NCI-H2107 treated with DMSO at 0.1 percent for 48 hours (cell line): ENCODE measurements around the gene TOR4A.

Experiments used
- DNase-seq: peaks from one replicate; lab custom pipeline; 2025; ENCODE audit not compliant: unreplicated experiment; lab: John Stamatoyannopoulos, UW

The TOR4A gene

DNA sequence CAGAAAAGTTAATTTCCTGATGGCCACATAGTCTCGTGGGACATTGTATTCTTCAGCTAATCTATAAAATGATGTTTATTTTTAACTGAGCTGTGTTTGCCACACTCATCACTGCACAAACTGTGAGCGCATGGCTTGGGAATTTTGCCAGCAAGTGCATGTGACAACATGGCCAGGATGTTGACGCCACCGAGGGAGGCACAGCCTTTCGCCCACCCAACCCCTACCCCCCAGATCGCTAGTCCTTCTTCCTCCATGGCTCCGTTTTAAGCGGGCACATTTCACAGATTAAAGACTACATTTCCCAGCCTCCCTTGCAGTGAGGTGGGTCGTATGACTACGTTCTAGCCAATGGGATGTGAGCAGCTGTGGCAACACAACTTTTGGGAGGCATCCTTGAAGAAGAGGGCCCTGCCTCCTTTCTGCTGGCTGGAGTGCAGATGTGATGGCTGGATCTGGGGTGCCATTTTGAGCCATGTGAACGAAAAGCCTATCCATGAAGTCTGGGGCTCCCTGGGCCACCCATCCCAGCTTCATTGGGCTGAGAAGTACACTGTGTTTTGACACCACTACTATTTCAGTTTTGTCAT lies 16.7 kb downstream of the TOR4A start:
- DNase-seq, result no peak

DNA sequence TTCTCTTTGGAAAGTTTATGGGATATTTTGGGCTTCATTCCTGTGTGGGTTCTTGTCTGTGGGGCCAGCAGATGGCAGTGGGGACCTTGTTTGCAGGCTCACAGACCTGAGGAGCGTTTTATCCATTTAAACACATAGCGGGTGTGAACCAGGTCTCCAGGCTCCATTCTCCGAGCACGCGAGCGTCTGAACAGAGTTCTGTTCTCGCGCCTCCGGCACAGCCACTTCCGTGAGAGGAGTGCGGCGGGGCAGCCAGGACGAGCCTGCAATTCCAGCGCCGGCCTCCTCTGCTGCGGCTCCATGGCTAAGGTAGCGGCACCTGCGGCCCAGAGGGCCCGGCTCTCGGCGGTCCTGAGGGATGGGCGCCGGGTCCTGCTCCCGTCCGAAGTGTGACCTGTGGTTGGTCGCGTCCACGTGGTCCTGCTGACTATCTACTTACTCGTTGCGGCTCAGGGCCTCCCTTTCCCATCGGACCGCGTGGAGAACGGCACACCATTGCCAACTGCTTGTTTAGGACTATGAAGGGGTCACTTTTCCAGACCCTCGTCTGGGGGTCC lies 17.2 kb downstream of the TOR4A start:
- no peak for DNase-seq

DNA sequence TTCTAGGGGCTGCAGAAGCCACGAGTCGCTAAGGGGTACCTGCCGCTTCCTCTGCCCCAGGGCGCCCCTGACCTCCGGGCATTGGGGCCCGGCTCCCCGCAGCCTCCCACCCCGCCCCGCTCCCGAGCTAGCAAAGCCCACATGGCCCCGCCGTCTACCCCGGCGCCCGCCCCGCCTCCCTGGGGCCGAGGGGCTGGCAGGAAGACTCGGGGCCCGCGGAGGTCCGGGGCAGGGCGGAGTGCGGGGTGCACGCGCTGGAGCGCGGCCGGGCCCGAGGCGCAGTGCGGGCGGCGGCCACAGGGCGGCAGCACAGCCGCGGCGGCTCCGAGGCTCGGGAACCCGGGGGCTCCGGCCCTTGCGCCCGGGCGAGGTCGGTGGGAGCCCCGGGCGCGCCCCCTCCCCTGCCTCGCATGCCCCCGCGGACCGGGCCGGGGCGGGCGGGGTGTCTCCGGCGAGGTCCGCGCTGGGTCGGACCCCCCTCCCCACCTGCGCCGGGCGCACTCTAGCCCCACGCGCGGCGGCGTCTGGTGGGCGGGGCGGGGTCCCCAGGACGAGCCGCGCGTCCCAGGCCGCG lies 17.8 kb downstream of the TOR4A start:
- no peak for DNase-seq

DNA sequence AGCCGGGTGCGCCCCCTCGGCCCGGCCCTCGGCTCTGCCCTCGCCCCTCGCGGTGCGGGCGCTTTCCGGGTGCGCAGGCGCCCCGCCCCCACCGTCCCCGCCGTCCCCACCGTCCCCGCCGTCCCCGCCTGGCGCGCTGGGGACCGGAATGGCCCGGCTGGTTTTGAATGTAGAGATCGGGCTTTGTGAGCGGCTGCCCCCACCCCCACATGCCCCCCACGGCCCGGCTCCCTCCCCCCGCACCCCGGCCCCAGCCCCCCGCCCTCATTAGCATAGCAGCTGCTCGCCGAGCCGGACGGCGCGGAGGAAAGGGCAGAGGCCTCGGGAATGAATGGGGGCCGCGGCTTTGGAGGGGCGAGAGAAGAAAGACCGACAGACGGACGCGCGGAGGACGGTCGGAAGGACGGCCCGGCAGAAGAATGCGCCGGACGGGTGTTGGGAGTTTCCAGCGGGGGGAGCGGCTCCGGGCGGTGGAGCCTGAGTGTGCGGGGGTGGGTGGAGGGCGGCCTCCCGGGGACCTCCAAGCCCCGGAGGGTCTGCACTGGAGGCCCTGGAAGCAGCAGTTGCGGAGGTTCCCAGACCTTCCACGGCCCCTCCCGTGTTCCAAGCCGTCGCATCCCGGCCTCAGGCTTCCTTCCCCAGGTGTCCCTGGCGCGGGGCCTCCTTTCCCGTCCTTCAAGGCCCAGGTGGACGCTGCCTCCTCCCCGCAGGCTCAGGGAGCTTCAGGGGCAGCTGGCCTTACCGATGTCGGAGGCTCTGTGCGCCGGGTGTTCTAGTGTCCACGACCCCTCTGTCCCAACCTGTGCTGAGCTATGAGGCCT lies 18.5 kb downstream of the TOR4A start:
- no peak for DNase-seq

GRCh38 chr9:137296670-137297664 lies 19.4 kb downstream of the TOR4A start:
- no peak for DNase-seq

GRCh38 chr9:137297966-137298365 lies 20.4 kb downstream of the TOR4A start:
- no peak for DNase-seq

GRCh38 chr9:137298401-137299202 lies 21.1 kb downstream of the TOR4A start:
- DNase-seq, result no peak

- DNase-seq, result no peak
Measured at GRCh38 chr9:137299203-137299565, 21.7 kb downstream of the TOR4A start.

DNA sequence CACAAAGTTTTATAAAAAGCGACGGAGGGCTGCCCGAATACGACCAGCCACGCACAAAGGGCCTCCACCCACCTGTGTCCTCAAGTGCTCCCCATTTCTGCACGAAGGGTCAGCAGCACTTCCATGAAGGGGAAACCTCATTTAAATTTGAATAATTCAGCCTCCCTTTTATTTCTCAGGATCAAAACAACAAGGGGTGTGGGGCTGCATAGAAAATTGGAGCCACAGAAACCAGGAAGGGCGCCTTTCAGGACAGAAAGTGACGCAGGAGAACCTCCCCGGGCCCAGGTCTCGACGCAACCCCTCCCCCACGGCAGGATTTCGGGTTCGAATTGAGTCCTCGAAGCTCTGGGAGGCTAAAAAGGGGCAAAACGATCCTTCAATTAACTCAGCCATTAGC lies 22.4 kb downstream of the TOR4A start:
- DNase-seq, result no peak

GRCh38 chr9:137300567-137301080 lies 23.1 kb downstream of the TOR4A start:
- no peak for DNase-seq

- no peak for DNase-seq
Measured at GRCh38 chr9:137301081-137301947, 23.8 kb downstream of the TOR4A start.

GRCh38 chr9:137302118-137302448 lies 24.6 kb downstream of the TOR4A start, which contains the start of gene NRARP:
Gene NRARP (minus strand): TSS chr9:137302271. CDS start chr9:137301928, 343 bp downstream.
- DNase-seq, result peak; percentile 33

- DNase-seq, result no peak
Measured at GRCh38 chr9:137302449-137303150, 25.1 kb downstream of the TOR4A start.

DNA sequence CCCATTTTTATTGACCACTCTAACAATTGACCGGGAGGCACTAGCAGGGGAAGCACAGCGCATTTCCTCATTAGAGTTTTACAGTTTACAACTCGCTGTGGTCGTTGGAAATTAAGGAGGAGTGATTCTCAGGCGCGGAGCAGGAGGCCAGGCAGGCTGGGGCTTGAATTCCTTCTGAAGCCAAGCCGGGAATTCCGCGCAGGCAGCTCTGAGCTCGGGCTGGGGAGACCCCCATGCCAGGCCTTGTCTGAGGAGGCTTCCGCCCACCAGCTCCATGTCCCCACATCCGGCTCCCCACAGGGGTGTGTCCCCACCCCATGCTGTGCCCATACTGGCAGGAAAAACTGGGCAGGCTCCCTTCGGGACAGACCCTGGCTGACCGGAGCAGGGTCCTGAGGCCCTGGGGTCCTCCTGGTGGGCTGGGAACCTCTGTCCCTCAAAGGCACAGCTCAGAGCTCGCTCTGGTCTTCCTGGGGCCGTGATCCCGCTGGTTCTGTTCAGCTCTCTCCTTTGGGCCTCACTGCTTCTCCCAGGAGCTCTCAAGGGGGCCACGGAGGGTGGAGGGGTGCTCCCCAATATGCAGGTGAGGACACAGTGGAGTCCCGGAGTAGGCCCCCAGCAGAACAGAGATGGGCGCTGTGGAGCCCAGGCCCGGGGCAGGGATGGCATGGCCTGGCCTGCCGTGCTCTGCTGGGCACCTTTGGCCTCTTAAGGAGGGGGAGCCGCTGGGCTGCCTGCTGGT lies 25.8 kb downstream of the TOR4A start:
- DNase-seq, result no peak

- DNase-seq, result no peak
Measured at GRCh38 chr9:137303893-137304382, 26.4 kb downstream of the TOR4A start.

DNA sequence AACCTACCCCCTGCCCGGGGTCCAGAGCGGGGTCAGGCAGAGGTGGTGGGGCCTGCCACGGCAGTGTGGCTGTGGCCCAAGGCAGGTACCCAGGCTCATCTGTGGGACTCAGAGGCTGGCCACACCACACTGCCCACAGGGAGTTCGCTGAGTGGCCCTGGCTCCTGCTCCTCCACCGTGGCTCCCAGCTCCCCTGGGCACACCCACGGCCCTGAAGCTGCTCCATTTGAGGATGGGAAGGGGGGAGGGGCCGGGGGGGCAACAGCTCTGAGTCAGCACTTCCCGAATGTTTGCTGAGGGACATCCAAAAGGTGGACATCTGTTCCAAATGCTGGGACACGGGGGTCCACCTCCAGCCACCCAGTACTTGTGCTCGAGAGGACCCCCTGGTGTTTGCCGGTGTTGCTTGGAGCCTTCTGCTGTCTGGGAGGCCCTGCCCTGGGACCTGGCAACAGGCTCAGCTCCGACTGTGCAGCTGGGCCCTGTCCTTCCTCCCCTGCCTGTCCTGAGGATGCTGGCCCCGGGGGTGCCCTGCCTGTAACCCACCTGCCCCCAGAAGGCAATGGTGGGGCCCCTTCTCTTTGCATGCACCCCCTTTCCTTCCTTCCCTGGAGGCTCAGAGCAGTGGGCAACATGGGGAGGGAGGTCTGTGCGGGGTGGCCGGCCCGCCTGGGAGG lies 27.0 kb downstream of the TOR4A start:
- DNase-seq, result no peak
